ENCODE results near the gene ARFIP2.

DNA sequence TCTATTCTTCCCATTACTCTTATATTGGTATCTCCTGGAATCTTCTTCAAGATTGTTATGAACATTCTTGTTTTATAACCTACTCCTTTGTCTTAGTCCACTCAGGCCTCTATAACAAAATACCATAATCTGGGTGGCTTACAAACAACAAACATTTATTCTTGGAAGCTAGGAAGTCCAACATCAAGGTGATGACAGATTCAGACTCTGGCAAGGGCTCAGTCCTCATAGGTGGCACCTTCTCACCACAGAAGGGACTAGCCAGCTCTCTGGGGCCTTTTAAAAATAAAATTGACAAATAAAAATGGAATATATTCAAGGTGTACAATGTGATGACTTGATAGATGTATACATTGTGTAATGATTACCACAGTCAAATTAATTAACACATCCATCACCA lies 35.7 kb upstream of the ARFIP2 start:
- TF ChIP-seq CTCF (IDR thresholded peaks at IDR 0.05) = no peak
- TF ChIP-seq MAX (CRISPR knock-in tag; IDR thresholded peaks at IDR 0.05) = no peak
- TF ChIP-seq, protein P1, sequence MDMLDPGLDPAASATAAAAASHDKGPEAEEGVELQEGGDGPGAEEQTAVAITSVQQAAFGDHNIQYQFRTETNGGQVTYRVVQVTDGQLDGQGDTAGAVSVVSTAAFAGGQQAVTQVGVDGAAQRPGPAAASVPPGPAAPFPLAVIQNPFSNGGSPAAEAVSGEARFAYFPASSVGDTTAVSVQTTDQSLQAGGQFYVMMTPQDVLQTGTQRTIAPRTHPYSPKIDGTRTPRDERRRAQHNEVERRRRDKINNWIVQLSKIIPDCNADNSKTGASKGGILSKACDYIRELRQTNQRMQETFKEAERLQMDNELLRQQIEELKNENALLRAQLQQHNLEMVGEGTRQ (CRISPR knock-in tag; IDR thresholded peaks at IDR 0.05) = no peak
- no peak for TF ChIP-seq ETV6 (CRISPR knock-in tag; IDR thresholded peaks at IDR 0.05)
- TF ChIP-seq STAT6 (CRISPR knock-in tag; conservative IDR thresholded peaks at IDR 0.05; ENCODE audit: low read depth) = no peak
- no peak for TF ChIP-seq IRF1 (CRISPR knock-in tag; IDR thresholded peaks at IDR 0.05)
